Measurements from ENCODE around the gene VSTM2B.
"Not testable (repeated sequence)": the region's sequence is repeated elsewhere in the genome, so short reads cannot be mapped to it uniquely, and the experiment has no call there.

VSTM2B gene

DNA sequence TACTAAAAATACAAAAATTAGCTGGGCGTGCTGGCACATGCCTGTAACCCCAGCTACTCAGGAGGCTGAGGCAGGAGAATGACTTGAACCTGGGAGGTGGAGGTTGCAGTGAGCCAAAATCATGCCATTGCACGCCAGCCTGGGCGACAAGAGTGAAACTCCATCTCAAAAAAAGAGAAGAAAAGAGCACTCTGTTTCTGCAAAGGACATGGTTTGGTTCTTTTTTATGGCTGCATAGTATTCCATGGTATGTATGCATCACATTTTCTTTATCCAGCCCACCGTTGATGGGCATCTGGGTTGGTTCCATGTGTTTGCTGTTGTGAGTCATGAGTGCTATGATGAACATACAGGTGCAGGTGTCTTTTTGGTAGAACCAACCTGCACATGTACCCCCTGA is 19.7 kb downstream of the VSTM2B start:
- not testable (repeated sequence) for H3K36me3 ChIP-seq (ENCODE audit: control insufficient read depth, insufficient read depth, low read length); H3K27me3 ChIP-seq (ENCODE audit: control insufficient read depth, insufficient read depth, low read length, poor library complexity, severe bottlenecking); H3K4me1 ChIP-seq (ENCODE audit: control insufficient read depth, insufficient read depth, low read length); H3K4me3 ChIP-seq (ENCODE audit: insufficient read depth, low read depth, low read length); H3K27ac ChIP-seq (ENCODE audit: insufficient read depth, low read depth, low read length, poor library complexity, severe bottlenecking); H3K9me3 ChIP-seq (ENCODE audit: control insufficient read depth, low read length)
- 89 to 93% methylated on average over 4 of the region's 4 CpGs for WGBS, 2 experiments

DNA sequence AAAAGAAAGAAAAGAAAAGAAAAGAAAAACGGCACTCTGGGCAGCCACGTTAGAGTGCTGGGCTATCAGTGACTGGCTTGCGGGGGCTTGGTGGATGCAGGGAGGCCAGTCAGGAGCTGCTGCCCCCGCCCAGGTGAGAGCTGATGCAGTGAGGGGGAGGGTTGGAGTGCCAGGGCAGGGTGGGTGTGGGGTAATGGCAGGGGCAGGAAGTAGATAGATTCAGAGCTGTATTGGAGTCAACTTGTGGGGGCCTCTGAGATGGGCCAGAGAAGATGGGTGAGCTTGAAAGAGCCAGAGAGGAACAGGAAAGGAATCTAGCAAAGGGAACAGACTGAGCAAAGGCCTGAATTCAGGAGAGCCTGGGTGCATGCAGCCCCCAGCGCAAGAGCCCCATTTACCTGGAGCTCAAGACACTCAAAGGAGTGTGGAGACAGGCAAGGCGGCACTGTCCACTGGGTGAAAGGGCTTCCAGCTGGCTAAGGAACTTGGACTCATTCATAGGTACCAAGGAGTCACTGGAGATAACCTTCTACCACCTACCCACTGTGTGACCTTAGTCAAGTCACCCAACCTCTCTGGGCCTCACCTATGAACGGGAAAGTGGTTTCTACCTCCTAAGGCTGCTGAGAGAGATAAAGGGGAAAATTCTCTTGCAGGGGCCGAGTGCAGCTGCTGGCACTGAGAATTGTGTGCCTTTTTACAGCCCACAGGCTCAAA is 20.2 kb downstream of the VSTM2B start:
- Histone ChIP-seq H3K9me3 (ENCODE audit: control insufficient read depth, low read length) (no peaks in the 10 kb centered on the region), H3K4me3 (ENCODE audit: insufficient read depth, low read depth, low read length) (no peak overlapping the region), H3K27ac (ENCODE audit: insufficient read depth, low read depth, low read length, poor library complexity, severe bottlenecking) (no peak overlapping the region), H3K4me1 (ENCODE audit: control insufficient read depth, insufficient read depth, low read length) (no peaks in the 10 kb centered on the region), H3K36me3 (ENCODE audit: control insufficient read depth, insufficient read depth, low read length) (no peaks in the 10 kb centered on the region), H3K27me3 (ENCODE audit: control insufficient read depth, insufficient read depth, low read length, poor library complexity, severe bottlenecking) (no peaks in the 10 kb centered on the region)
- WGBS, 2 experiments, result 90 to 92% methylated on average over 8 of the region's 8 CpGs

DNA sequence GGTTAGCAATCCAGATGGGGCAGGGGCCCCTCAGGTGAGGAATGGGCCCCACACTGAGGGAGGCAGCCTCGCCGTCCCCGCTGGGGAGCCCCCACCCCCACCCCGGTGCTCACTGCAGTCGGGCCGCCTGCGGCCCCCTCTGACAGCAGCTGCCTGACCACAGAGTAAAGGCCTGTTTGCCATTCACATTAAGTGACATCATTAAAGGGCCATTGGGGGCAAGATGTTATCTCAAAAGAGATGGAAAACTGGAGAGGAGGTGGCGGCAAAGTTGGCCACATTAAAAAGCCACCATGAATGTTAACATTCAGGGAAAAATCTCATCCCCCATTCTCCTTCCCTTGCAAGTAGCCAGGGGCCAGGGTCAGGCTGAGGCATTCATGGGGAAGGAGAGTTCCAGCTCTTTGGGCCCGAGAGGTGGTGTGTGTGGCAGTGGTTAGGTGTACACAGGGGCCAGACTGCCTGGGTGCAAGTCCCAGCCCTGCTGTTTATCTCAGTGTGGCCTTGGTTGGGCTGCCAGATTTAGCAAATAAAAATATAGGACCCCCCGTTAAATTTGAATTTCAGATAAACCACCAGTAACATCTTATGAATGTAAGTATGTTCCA is 20.9 kb downstream of the VSTM2B start:
- 73 to 83% methylated on average over 9 to 10 of the region's 10 CpGs for WGBS, 2 experiments
- Histone ChIP-seq H3K27me3 (ENCODE audit: control insufficient read depth, insufficient read depth, low read length, poor library complexity, severe bottlenecking) (no peaks in the 10 kb centered on the region), H3K4me1 (ENCODE audit: control insufficient read depth, insufficient read depth, low read length) (no peaks in the 10 kb centered on the region), H3K9me3 (ENCODE audit: control insufficient read depth, low read length) (no peaks in the 10 kb centered on the region), H3K4me3 (ENCODE audit: insufficient read depth, low read depth, low read length) (no peak overlapping the region), H3K27ac (ENCODE audit: insufficient read depth, low read depth, low read length, poor library complexity, severe bottlenecking) (no peak overlapping the region), H3K36me3 (ENCODE audit: control insufficient read depth, insufficient read depth, low read length) (no peaks in the 10 kb centered on the region)

DNA sequence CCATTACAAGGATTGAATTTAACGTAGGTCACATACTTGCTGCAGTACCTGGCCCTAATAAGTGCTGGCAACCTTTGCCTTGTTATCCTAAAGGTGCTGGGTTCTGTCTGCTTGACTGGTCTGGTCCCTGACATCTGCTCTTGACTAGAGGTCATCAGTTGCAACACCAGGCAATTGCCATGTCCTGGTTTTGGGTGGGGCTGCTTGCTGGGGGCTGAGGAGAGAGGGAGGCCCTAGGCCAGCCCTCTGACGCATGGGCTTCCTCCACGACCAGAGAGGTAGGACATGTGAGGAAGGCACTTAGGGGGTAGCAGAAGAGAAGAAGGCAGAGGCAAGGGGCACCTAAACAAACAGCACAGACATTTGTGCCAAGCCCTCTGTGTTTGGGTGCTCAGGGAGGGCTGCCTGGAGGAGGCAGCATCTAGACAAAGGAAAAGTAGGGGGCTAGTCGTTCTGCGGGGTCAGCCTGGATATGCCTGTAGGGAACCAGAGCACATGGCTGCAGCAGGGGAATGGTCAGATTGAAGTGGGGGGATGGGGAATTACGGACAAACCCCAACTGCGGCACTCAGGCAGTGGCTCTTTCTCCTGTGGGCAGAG is 21.7 kb downstream of the VSTM2B start:
- H3K4me1 ChIP-seq (ENCODE audit: control insufficient read depth, insufficient read depth, low read length), result no peaks in the 10 kb centered on the region
- H3K27me3 ChIP-seq (ENCODE audit: control insufficient read depth, insufficient read depth, low read length, poor library complexity, severe bottlenecking), result no peaks in the 10 kb centered on the region
- H3K36me3 ChIP-seq (ENCODE audit: control insufficient read depth, insufficient read depth, low read length), result no peaks in the 10 kb centered on the region
- no peak overlapping the region for H3K4me3 ChIP-seq (ENCODE audit: insufficient read depth, low read depth, low read length)
- no peak overlapping the region for H3K27ac ChIP-seq (ENCODE audit: insufficient read depth, low read depth, low read length, poor library complexity, severe bottlenecking)
- no peaks in the 10 kb centered on the region for H3K9me3 ChIP-seq (ENCODE audit: control insufficient read depth, low read length)
- WGBS, 2 experiments, result 88 to 89% methylated on average over 7 of the region's 7 CpGs

DNA sequence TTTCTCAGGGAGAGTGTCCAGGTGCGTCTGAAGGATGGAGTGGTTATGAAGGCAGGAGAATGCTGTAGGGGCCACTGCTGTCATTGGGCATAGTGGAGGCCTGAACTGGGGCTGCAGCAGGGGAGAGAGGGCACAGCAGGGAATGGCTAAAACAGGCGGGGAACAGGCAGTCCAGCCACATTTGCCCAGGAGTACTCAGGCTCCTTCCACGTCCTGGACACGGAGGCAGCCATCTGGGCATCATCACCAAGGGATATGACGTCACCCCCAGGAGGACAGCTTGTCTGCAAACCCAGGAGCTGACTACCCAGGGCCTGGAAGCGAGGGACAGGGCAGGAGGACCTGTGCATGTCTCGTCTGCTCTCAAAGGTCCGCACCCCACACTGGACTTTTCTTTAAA is 22.2 kb downstream of the VSTM2B start:
- H3K27me3 ChIP-seq (ENCODE audit: control insufficient read depth, insufficient read depth, low read length, poor library complexity, severe bottlenecking), result no peaks in the 10 kb centered on the region
- no peak overlapping the region for H3K4me3 ChIP-seq (ENCODE audit: insufficient read depth, low read depth, low read length)
- H3K27ac ChIP-seq (ENCODE audit: insufficient read depth, low read depth, low read length, poor library complexity, severe bottlenecking), result no peak overlapping the region
- H3K36me3 ChIP-seq (ENCODE audit: control insufficient read depth, insufficient read depth, low read length), result no peaks in the 10 kb centered on the region
- H3K4me1 ChIP-seq (ENCODE audit: control insufficient read depth, insufficient read depth, low read length), result no peaks in the 10 kb centered on the region
- no peaks in the 10 kb centered on the region for H3K9me3 ChIP-seq (ENCODE audit: control insufficient read depth, low read length)
- WGBS, 2 experiments, result 86 to 88% methylated on average over 8 of the region's 8 CpGs

DNA sequence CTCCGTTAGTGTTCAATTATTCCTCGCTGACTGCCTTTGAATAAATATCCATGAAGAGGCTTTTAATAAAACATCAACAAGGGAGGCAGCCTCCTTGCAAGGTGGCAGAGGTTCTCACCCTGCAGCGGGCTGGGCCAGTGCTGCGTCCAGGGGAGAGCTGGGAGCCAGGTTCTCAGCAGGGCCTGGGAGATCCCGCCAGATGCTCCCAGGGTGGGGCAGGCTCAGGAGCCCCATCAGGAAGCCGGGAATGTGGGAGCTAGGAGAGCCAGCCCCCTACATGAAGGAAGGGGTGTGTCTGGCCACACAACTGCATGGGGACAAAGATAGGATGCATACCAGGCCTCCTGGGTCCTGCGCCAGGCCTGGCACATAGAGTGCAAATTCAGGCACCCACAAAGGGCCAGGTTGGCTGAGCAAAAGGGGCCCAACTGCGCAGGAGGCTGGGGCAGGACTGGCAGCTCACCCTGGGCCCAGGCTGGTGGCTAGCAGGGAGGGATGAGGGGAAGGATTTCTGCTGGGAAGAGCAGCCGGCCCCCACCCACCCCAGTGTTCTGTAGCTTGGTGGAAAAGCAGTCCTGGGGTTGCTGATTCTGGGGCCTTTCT is 22.8 kb downstream of the VSTM2B start:
- H3K4me3 ChIP-seq (ENCODE audit: insufficient read depth, low read depth, low read length), result no peak overlapping the region
- 88 to 94% methylated on average over 9 of the region's 9 CpGs for WGBS, 2 experiments
- H3K27me3 ChIP-seq (ENCODE audit: control insufficient read depth, insufficient read depth, low read length, poor library complexity, severe bottlenecking), result no peaks in the 10 kb centered on the region
- no peaks in the 10 kb centered on the region for H3K36me3 ChIP-seq (ENCODE audit: control insufficient read depth, insufficient read depth, low read length)
- no peaks in the 10 kb centered on the region for H3K9me3 ChIP-seq (ENCODE audit: control insufficient read depth, low read length)
- no peaks in the 10 kb centered on the region for H3K4me1 ChIP-seq (ENCODE audit: control insufficient read depth, insufficient read depth, low read length)
- H3K27ac ChIP-seq (ENCODE audit: insufficient read depth, low read depth, low read length, poor library complexity, severe bottlenecking), result no peak overlapping the region

DNA sequence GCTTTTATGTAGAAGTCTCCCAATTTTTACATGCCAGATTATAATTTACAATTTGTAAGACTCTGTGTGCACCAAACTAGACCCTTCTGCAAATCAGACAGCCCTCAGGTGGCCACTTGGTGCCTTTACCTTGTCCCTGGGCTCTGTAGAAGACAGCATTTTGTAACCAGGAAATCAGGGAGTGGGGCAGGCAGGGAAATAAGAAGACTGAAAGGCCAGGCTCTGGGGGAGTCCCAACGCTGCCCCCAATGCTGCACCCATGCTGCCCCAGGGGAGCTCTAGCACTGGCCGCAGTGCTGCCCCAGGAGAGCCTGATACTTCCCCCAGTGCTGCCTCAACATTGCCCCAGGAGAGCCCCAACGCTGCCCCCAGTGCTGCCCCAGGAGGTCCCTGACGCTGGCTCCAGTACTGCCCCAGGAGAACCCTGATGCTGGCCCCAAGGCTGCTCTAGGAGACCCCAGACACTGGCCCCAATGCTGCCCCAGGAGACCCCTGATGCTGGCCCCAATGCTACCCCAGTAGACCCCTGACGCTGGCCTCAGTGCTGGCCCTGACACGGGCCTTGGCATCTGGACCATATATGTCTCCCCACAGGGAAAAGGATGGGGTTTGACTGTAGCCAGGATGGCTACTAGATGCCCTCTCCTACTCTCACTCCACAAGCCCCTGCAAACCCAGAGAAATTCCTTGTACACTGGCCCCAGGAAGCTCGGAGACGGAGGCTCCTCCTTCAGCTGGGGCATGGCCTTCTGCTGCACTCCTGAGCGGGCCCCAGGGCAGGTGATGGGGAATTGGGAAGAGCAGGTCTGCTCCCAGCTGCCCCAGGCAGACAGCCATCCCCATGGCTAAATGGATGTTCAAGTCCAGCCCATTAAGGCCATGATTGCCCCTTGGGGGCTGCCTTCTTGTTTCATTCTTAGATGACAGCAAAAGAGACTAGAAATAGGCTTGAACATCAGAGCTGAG is 23.6 kb downstream of the VSTM2B start:
- H3K9me3 ChIP-seq (ENCODE audit: control insufficient read depth, low read length), result no peaks in the 10 kb centered on the region
- no peak overlapping the region for H3K27ac ChIP-seq (ENCODE audit: insufficient read depth, low read depth, low read length, poor library complexity, severe bottlenecking)
- WGBS, 2 experiments, result 85 to 87% methylated on average over 9 of the region's 9 CpGs
- no peaks in the 10 kb centered on the region for H3K4me1 ChIP-seq (ENCODE audit: control insufficient read depth, insufficient read depth, low read length)
- H3K36me3 ChIP-seq (ENCODE audit: control insufficient read depth, insufficient read depth, low read length), result no peaks in the 10 kb centered on the region
- H3K27me3 ChIP-seq (ENCODE audit: control insufficient read depth, insufficient read depth, low read length, poor library complexity, severe bottlenecking), result no peaks in the 10 kb centered on the region
- H3K4me3 ChIP-seq (ENCODE audit: insufficient read depth, low read depth, low read length), result no peak overlapping the region

DNA sequence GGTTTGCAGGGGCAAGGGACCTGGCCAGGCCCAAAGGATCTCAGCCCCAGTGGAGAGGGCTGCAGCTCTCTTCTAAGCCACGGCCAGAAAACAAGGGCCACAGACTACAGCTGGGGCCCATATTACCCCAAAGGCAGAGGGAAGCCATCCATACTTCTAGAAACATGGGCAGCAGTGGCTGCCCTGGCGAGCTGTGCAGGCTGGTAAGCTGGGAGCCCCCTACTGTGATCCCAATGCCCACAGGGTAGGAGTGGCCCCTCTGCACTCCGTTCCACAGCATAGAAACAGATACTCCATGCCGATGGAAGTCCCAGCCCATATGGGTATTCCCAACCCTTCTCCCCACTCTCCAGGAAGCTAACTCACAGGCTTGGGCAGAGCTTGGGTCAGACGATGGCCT is 25.1 kb downstream of the VSTM2B start:
- 87 to 94% methylated on average over 5 of the region's 5 CpGs for WGBS, 2 experiments
- H3K9me3 ChIP-seq (ENCODE audit: control insufficient read depth, low read length), result no peaks in the 10 kb centered on the region
- no peaks in the 10 kb centered on the region for H3K4me1 ChIP-seq (ENCODE audit: control insufficient read depth, insufficient read depth, low read length)
- no peak overlapping the region for H3K4me3 ChIP-seq (ENCODE audit: insufficient read depth, low read depth, low read length)
- no peak overlapping the region for H3K27ac ChIP-seq (ENCODE audit: insufficient read depth, low read depth, low read length, poor library complexity, severe bottlenecking)
- no peaks in the 10 kb centered on the region for H3K27me3 ChIP-seq (ENCODE audit: control insufficient read depth, insufficient read depth, low read length, poor library complexity, severe bottlenecking)
- H3K36me3 ChIP-seq (ENCODE audit: control insufficient read depth, insufficient read depth, low read length), result no peaks in the 10 kb centered on the region

DNA sequence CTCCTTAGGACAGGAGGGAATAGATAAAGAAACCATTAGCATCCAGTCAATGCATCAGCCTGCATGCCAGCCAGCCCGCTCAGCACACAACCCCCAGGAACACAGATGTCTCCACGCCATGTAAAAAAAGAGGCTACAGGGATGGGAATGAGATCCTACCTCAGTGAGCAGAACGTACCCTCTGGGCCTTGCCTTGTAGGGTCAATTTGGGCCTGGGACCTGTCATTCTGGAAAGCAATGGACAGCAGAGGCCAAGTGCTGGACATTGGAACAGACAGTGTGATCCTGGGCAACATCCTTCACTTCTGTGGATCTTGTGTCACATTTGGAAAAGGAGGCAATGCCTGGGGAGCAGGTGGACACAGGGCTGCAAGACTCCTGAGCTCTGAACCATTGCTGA is 26.0 kb downstream of the VSTM2B start:
- Histone ChIP-seq H3K9me3 (ENCODE audit: control insufficient read depth, low read length) (no peaks in the 10 kb centered on the region), H3K36me3 (ENCODE audit: control insufficient read depth, insufficient read depth, low read length) (no peaks in the 10 kb centered on the region), H3K4me1 (ENCODE audit: control insufficient read depth, insufficient read depth, low read length) (no peaks in the 10 kb centered on the region), H3K27ac (ENCODE audit: insufficient read depth, low read depth, low read length, poor library complexity, severe bottlenecking) (no peak overlapping the region), H3K4me3 (ENCODE audit: insufficient read depth, low read depth, low read length) (no peak overlapping the region), H3K27me3 (ENCODE audit: control insufficient read depth, insufficient read depth, low read length, poor library complexity, severe bottlenecking) (no peaks in the 10 kb centered on the region)
- 90 to 93% methylated on average over 3 of the region's 3 CpGs for WGBS, 2 experiments
